ENCODE results near the gene TOP3B.

Gene TOP3B

GRCh38 chr22:22010358-22010757, 27.8 kb upstream of the TOP3B start:
- H4K20me1 ChIP-seq (ENCODE audit: control insufficient read depth, insufficient read depth, low read depth, low read length): no peaks in the 10 kb centered on the region
- H3K79me2 ChIP-seq (ENCODE audit: control insufficient read depth, low read length): no peaks in the 10 kb centered on the region
- no peaks in the 10 kb centered on the region for H3K27me3 ChIP-seq (ENCODE audit: control insufficient read depth, low read length)
- no peak overlapping the region for H3K27ac ChIP-seq (ENCODE audit: low read depth, low read length)
- H3K4me1 ChIP-seq (ENCODE audit: control insufficient read depth, low read length): peaks cover 13% of the 10 kb centered on the region
- TF ChIP-seq EZH2phosphoT487 (IDR thresholded peaks at IDR 0.05; ENCODE audit: borderline replicate concordance, low read length) (no peak), CTCF (IDR thresholded peaks at IDR 0.05; ENCODE audit: low read depth, low read length, poor library complexity, severe bottlenecking) (no peak)
- H3K4me2 ChIP-seq (ENCODE audit: low read length): peak overlapping the region; percentile 0; the same call in 1 of the 2 replicates
- H3F3A ChIP-seq (ENCODE audit: control insufficient read depth, insufficient read depth): no peaks in the 10 kb centered on the region
- peaks cover 14% of the 10 kb centered on the region for H3K36me3 ChIP-seq (ENCODE audit: control insufficient read depth, low read length)
- no peaks in the 10 kb centered on the region for H3K9me3 ChIP-seq (ENCODE audit: control insufficient read depth, insufficient read depth, low read length)
- H3K9me2 ChIP-seq (replicated peaks; ENCODE audit: control insufficient read depth, low read length): no peaks in the 10 kb centered on the region
- no peak overlapping the region for H3K4me3 ChIP-seq (ENCODE audit: low read length)

DNA sequence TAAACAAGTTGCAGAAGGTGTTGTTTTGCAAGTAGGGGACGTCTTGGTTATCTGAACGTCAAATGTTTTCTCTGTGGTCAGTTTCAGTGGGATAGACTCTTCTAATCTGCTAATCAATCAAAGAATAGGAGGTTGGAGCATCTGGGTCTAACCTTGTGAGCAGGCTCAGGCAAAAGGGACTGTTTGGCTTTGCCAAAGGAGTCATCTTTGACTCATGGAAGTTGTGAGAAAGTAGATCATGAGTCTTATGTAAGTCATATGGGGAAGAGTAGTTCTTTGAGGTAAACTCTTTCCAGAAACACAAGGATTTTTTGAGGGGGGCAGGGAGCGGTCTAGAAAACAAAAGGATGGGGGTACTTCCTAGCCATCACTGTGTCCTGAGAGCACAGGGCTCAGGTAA, 27.1 kb upstream of the TOP3B start:
- peaks cover 14% of the 10 kb centered on the region for H3K36me3 ChIP-seq (ENCODE audit: control insufficient read depth, low read length)
- H3K9me3 ChIP-seq (ENCODE audit: control insufficient read depth, insufficient read depth, low read length): no peaks in the 10 kb centered on the region
- H3K27ac ChIP-seq (ENCODE audit: low read depth, low read length): no peak overlapping the region
- H3K27me3 ChIP-seq (ENCODE audit: control insufficient read depth, low read length): no peaks in the 10 kb centered on the region
- no peak for TF ChIP-seq EZH2phosphoT487 (IDR thresholded peaks at IDR 0.05; ENCODE audit: borderline replicate concordance, low read length)
- no peak for TF ChIP-seq CTCF (IDR thresholded peaks at IDR 0.05; ENCODE audit: low read depth, low read length, poor library complexity, severe bottlenecking)
- no peak overlapping the region for H3K4me2 ChIP-seq (ENCODE audit: low read length)
- peaks cover 13% of the 10 kb centered on the region for H3K4me1 ChIP-seq (ENCODE audit: control insufficient read depth, low read length)
- H3K4me3 ChIP-seq (ENCODE audit: low read length): no peak overlapping the region
- H3F3A ChIP-seq (ENCODE audit: control insufficient read depth, insufficient read depth): no peaks in the 10 kb centered on the region
- H3K9me2 ChIP-seq (replicated peaks; ENCODE audit: control insufficient read depth, low read length): no peaks in the 10 kb centered on the region
- no peaks in the 10 kb centered on the region for H4K20me1 ChIP-seq (ENCODE audit: control insufficient read depth, insufficient read depth, low read depth, low read length)
- H3K79me2 ChIP-seq (ENCODE audit: control insufficient read depth, low read length): no peaks in the 10 kb centered on the region

- Histone ChIP-seq H3K27ac (ENCODE audit: low read depth, low read length) (no peak overlapping the region), H3K4me1 (ENCODE audit: control insufficient read depth, low read length) (peaks cover 13% of the 10 kb centered on the region), H3F3A (ENCODE audit: control insufficient read depth, insufficient read depth) (no peaks in the 10 kb centered on the region), H3K4me3 (ENCODE audit: low read length) (no peak overlapping the region), H3K79me2 (ENCODE audit: control insufficient read depth, low read length) (no peaks in the 10 kb centered on the region), H3K36me3 (ENCODE audit: control insufficient read depth, low read length) (no peaks in the 10 kb centered on the region), H4K20me1 (ENCODE audit: control insufficient read depth, insufficient read depth, low read depth, low read length) (no peaks in the 10 kb centered on the region), H3K27me3 (ENCODE audit: control insufficient read depth, low read length) (no peaks in the 10 kb centered on the region), H3K9me2 (replicated peaks; ENCODE audit: control insufficient read depth, low read length) (no peaks in the 10 kb centered on the region), H3K4me2 (ENCODE audit: low read length) (no peak overlapping the region), H3K9me3 (ENCODE audit: control insufficient read depth, insufficient read depth, low read length) (no peaks in the 10 kb centered on the region)
- TF ChIP-seq EZH2phosphoT487 (IDR thresholded peaks at IDR 0.05; ENCODE audit: borderline replicate concordance, low read length) (no peak), CTCF (IDR thresholded peaks at IDR 0.05; ENCODE audit: low read depth, low read length, poor library complexity, severe bottlenecking) (no peak)
These were observed 24.0 kb upstream of the TOP3B start for GRCh38 chr22:22006596-22006990.

All from DOHH2 (cell line).